B cell (primary cell): ENCODE measurements around the gene COPZ1. TPM values are rescaled to one million over a fixed set of nuclear protein-coding genes. Genes with fewer than 3 reads are reported as not detected.

ENCODE experiments used
- polyA plus RNA-seq: library from polyadenylated mRNA; depleted of rRNA; stranded (reverse); fragments of >200 nt; gene quantifications from 2 replicates; pipeline ENCODE4 v1.2.3, GENCODE V29; 2012
- small RNA-seq: library from RNA; depleted of rRNA; stranded (forward); fragments of <200 nt; gene quantifications from one replicate; pipeline ENCODE3, GENCODE V24; 2012; ENCODE audit warnings: low replicate concordance, low read depth; ENCODE audit not compliant: insufficient read length
- total RNA-seq, 2 donors: library from RNA; stranded (reverse); fragments of 120-200 nt in 1 of 2; gene quantifications; 1 replicate in 1 of 2; 2 replicates in 1 of 2; pipeline versions ENCODE4 v1.2.3 to v1.2.4, GENCODE V29; 2013 to 2022

The COPZ1 gene
- total and polyA plus RNA-seq, 2 donors (not counting 1 experiment from before 2014, with no cell fraction given), result 54.9 to 72.1 TPM

Small RNA genes within 50 kb of the gene (small RNA-seq; reads per million reads assigned to genes)
- gene MIR148B (56.5 reads per million, percentile 94 among the genes with 10 or more reads in this experiment), gene RN7SL744P (not detected), gene RNU6-950P (not detected)

Other genes with a start within 250 kb of the COPZ1 start
- gene SMUG1, start 136.1 kb upstream of the COPZ1 start, total RNA-seq, result 37.5 and 42.3 TPM in 2 replicates
- 25.0 and 31.9 TPM in 2 replicates for gene SMUG1, start 136.1 kb upstream of the COPZ1 start, polyA plus RNA-seq
- gene CBX5, start 45.0 kb upstream of the COPZ1 start, total RNA-seq, result 64.8 and 66.2 TPM in 2 replicates
- 10.5 and 13.6 TPM in 2 replicates for gene CBX5, start 45.0 kb upstream of the COPZ1 start, polyA plus RNA-seq
- gene HNRNPA1, start 44.4 kb upstream of the COPZ1 start, total RNA-seq, result 1,040 and 1,043 TPM in 2 replicates
- 631 and 1,398 TPM in 2 replicates for gene HNRNPA1, start 44.4 kb upstream of the COPZ1 start, polyA plus RNA-seq
- not detected in 2 replicates for gene NFE2, start 24.1 kb upstream of the COPZ1 start, total RNA-seq
- 0.60 and 0.76 TPM in 2 replicates for gene NFE2, start 24.1 kb upstream of the COPZ1 start, polyA plus RNA-seq
- not detected in 2 replicates for gene GPR84, start 39.4 kb downstream of the COPZ1 start, total RNA-seq
- 0.16 and 0.46 TPM in 2 replicates for gene GPR84, start 39.4 kb downstream of the COPZ1 start, polyA plus RNA-seq
- 5.1 and 5.3 TPM in 2 replicates for gene ZNF385A, start 59.6 kb downstream of the COPZ1 start, total RNA-seq
- 4.9 and 6.6 TPM in 2 replicates for gene ZNF385A, start 59.6 kb downstream of the COPZ1 start, polyA plus RNA-seq
- 6.1 and 6.7 TPM in 2 replicates for gene ITGA5, start 94.1 kb downstream of the COPZ1 start, total RNA-seq
- gene ITGA5, start 94.1 kb downstream of the COPZ1 start, polyA plus RNA-seq, result 3.6 and 5.8 TPM in 2 replicates
- gene GTSF1, start 148.5 kb downstream of the COPZ1 start, total RNA-seq, result 2.6 and 3.9 TPM in 2 replicates
- 4.1 and 6.4 TPM in 2 replicates for gene GTSF1, start 148.5 kb downstream of the COPZ1 start, polyA plus RNA-seq
- gene NCKAP1L, start 172.6 kb downstream of the COPZ1 start, total RNA-seq, result 198 and 206 TPM in 2 replicates
- 76.0 and 85.9 TPM in 2 replicates for gene NCKAP1L, start 172.6 kb downstream of the COPZ1 start, polyA plus RNA-seq
- gene PDE1B, start 224.5 kb downstream of the COPZ1 start, total RNA-seq, result 5.9 and 6.4 TPM in 2 replicates
- 6.2 and 10.1 TPM in 2 replicates for gene PDE1B, start 224.5 kb downstream of the COPZ1 start, polyA plus RNA-seq